Thyroid gland (tissue), 4 donors: ENCODE results near the gene DQX1.
"Not testable (repeated sequence)": the region's sequence is repeated elsewhere in the genome, so short reads cannot be mapped to it uniquely, and the experiment has no call there.

Experiments used
- POLR2A ChIP-seq, 2 donors: fragments of 450-650 bp; IDR thresholded peaks; one replicate each; pipeline ENCODE4 v1.6.1; 2017; ENCODE audit warnings: antibody characterized with exemption in 2 of 2, mild to moderate bottlenecking in 2 of 2, moderate library complexity in 1 of 2
- TF ChIP-seq, protein P1 (sequence below), 6 experiments: fragments of 200-600 bp in 3 of 6; fragments of 450-650 bp in 3 of 6; sonication (generic) in 3 of 6; IDR thresholded peaks; one replicate each; pipeline ENCODE4 v1.5.1; 2016 to 2019; ENCODE audit warnings: antibody characterized with exemption in 6 of 6, mild to moderate bottlenecking in 2 of 6, inconsistent platforms in 1 of 6, moderate library complexity in 1 of 6

DNA sequence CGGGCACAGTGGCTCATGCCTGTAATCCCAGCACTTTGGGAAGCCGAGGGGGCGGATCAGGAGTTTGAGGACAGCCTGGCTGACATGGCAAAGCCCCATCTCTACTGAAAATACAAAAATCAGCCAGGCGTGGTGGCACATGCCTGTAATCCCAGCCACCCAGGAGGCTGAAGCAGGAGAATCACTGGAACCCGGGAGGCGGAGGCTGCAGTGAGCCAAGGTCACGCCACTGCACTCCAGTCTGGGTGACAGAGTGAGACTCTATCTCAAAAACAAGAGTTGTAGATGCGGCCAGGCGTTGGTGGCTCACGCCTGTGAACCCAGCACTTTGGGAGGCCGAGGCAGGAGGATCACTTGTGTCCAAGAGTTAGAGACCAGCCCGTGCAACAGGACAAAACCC, 55.3 kb downstream of the DQX1 start:
- TF ChIP-seq, protein P1, sequence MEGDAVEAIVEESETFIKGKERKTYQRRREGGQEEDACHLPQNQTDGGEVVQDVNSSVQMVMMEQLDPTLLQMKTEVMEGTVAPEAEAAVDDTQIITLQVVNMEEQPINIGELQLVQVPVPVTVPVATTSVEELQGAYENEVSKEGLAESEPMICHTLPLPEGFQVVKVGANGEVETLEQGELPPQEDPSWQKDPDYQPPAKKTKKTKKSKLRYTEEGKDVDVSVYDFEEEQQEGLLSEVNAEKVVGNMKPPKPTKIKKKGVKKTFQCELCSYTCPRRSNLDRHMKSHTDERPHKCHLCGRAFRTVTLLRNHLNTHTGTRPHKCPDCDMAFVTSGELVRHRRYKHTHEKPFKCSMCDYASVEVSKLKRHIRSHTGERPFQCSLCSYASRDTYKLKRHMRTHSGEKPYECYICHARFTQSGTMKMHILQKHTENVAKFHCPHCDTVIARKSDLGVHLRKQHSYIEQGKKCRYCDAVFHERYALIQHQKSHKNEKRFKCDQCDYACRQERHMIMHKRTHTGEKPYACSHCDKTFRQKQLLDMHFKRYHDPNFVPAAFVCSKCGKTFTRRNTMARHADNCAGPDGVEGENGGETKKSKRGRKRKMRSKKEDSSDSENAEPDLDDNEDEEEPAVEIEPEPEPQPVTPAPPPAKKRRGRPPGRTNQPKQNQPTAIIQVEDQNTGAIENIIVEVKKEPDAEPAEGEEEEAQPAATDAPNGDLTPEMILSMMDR (IDR thresholded peaks at IDR 0.05): not testable (repeated sequence)
- not testable (repeated sequence) for TF ChIP-seq POLR2A (IDR thresholded peaks at IDR 0.05)
